Measurements from ENCODE around the gene KSR1.

DNA sequence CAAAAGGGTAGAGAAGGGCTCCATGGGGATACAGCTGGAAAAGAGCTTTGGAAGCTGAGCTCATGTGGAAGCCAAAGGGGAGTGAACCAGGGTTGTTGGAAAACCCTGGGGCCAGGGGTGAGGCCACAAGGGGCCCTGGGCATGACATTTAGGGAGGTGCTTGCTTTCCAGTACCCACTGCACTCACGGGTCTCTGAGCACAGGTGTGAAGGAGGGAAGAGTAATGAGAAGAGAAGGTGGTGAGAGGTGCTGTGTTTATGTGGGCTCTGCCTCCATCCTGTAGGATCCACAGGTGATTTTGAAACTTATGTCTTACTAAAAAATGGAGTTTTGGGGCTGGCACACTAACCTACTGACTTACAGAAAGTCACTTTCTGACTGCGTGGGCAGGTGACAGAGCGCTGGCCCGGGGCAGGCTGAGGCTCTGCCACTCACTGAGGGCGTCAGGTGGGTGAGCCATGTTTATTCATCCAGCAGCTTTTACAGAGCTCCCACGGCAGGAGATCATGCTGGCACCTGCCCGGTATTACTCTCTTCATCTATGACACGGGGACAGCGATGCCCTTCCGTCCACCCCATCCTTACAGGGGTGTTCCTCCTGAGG is 18.9 kb downstream of the KSR1 start:
- TF ChIP-seq CTCF (IDR thresholded peaks at IDR 0.05) (no peak), POLR2A (IDR thresholded peaks at IDR 0.05) (no peak)

Measured in vagina (tissue), 2 donors.